ENCODE measurements around the gene LRRTM4. TPM values are rescaled to one million over a fixed set of nuclear protein-coding genes. Genes with fewer than 3 reads are reported as not detected.

Gene LRRTM4
- total and polyA plus RNA-seq, 2 of the 13 experiments (the other 11 are each of a cell fraction or from before 2014, with no cell fraction given): 1.2 TPM

DNA sequence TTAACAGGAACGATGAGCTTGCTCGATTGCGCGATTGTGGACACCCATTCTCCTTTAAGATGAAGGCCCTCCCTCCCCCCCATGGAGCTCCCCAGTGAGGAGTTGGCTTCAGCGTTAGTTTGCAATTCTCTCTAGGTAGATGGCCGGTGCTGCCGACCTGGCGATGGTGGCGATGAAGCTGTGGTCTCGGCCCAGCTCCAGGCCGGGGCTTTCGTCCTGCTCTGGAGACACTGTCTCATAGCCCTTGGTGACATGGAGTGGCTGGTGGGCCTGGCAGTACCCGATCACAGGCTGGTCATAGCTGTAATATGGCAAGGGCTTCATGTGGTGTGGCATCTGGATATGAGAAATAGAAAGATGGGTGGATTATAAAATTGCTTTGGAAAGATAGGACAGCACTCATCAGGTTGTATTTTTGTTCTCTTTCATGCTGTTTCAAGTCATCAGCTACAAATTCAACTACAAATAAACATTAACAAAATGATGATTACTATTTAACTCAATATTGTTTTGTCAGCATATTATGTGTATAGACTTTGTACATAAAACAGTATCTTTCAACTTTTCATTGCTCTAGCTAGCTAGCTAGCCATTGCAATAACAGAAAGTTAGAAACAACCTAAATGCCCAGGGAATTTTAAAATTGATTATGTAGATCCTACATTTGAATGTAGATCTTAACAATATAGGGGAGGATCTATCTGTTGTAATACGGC, 773.4 kb downstream of the LRRTM4 start:
- BruUV-seq (replicated peaks): no TSS peak
- 39% methylated on average over 14 of the region's 14 CpGs for WGBS (ENCODE audit: low lambda C conversion rate)

DNA sequence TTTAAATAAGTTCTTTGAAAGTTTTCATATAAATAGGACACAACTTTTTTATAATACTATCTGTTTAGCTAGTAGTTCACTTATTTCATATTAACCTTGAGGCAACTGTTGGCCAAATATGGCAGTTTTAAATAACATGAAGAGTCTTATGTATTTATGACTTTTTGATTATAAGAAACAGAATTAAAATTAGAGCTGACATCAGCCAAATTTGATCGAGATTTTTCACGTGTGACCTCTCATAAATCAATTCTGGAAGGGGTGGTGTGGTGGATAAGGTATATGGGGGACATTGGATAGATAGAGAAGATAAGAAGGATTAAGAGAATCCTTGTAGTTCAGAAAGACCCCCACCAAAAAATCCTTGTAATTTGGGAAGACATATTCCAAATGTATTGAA, 776.6 kb downstream of the LRRTM4 start:
- CTCF ChIA-PET (ENCODE audit: low intra/inter-chr PET ratio, low total read pairs): no interaction called here
- Histone ChIP-seq H3K79me2 (ENCODE audit: insufficient read depth, low read length) (no peaks in the 10 kb centered on the region), H3K9ac (ENCODE audit: insufficient read depth, low read depth, low read length) (no peak overlapping the region), H3K4me3 (replicated peaks in 1 of 3; ENCODE audit: insufficient read depth in 1 of 3, low read depth in 2 of 3, low read length in 3 of 3) (no peak overlapping the region), H2AFZ (ENCODE audit: low read length) (no peak overlapping the region), H3K27ac (ENCODE audit: extremely low read length, insufficient read depth, low read length) (no peak overlapping the region), H3K27me3 (ENCODE audit: control insufficient read depth in 1 of 2, insufficient read depth in 2 of 2, low read length in 2 of 2) (no peaks in the 10 kb centered on the region), H3K36me3 (replicated peaks in 1 of 2; ENCODE audit: control insufficient read depth in 1 of 2, insufficient read depth in 2 of 2, low read length in 2 of 2) (no peaks in the 10 kb centered on the region), H4K20me1 (ENCODE audit: insufficient read depth, low read length) (no peaks in the 10 kb centered on the region), H3K4me1 (ENCODE audit: insufficient read depth, low read length) (no peaks in the 10 kb centered on the region), H3K4me2 (ENCODE audit: low read depth, low read length) (no peak overlapping the region), H3K9me3 (ENCODE audit: low read length) (no peaks in the 10 kb centered on the region)
- in situ Hi-C loops (cut with HindIII; ENCODE audit: extremely low pct_ligation_motif_present, low pct_unique_long_range_greater_than_20kb) (no loop called here), intact Hi-C loops (cut with micrococcal nuclease; ENCODE audit: unreplicated experiment) (no loop called here)
- ATAC-seq (no peak), FAIRE-seq (no peak), DNase-seq (ENCODE audit: low spot score) (no peak)
- TF ChIP-seq MAFK (conservative IDR thresholded peaks at IDR 0.05 in 1 of 2, IDR thresholded peaks at IDR 0.05 in 1 of 2; ENCODE audit: low read length in 2 of 2) (peak; percentile 66 to 83), ZNF850 (CRISPR knock-in tag; conservative IDR thresholded peaks at IDR 0.05) (no peak), ERF (CRISPR knock-in tag; IDR thresholded peaks at IDR 0.05) (no peak), MAFF (IDR thresholded peaks at IDR 0.05; ENCODE audit: low read depth, low read length) (peak; percentile 61; the same call in 1 of the 2 replicates)
- POLR2A ChIA-PET: no interaction called here
- WGBS (ENCODE audit: low lambda C conversion rate): 2% methylated on average over 2 of the region's 2 CpGs
- no TSS peak for BruUV-seq (replicated peaks)

More for the DNA sequence above, 773.4 kb downstream of the LRRTM4 start:
- Histone ChIP-seq H3K9ac (ENCODE audit: insufficient read depth, low read depth, low read length) (no peak overlapping the region), H3K4me2 (ENCODE audit: low read depth, low read length) (no peak overlapping the region), H3K9me3 (ENCODE audit: low read length) (no peaks in the 10 kb centered on the region), H3K27me3 (ENCODE audit: control insufficient read depth in 1 of 2, insufficient read depth in 2 of 2, low read length in 2 of 2) (no peaks in the 10 kb centered on the region), H3K79me2 (ENCODE audit: insufficient read depth, low read length) (no peaks in the 10 kb centered on the region), H2AFZ (ENCODE audit: low read length) (no peak overlapping the region), H3K36me3 (replicated peaks in 1 of 2; ENCODE audit: control insufficient read depth in 1 of 2, insufficient read depth in 2 of 2, low read length in 2 of 2) (no peaks in the 10 kb centered on the region), H3K4me3 (replicated peaks in 1 of 3; ENCODE audit: insufficient read depth in 1 of 3, low read depth in 2 of 3, low read length in 3 of 3) (no peak overlapping the region), H3K4me1 (ENCODE audit: insufficient read depth, low read length) (no peaks in the 10 kb centered on the region), H4K20me1 (ENCODE audit: insufficient read depth, low read length) (no peaks in the 10 kb centered on the region), H3K27ac (ENCODE audit: extremely low read length, insufficient read depth, low read length) (no peak overlapping the region)
- POLR2A ChIA-PET: no interaction called here
- DNase-seq (ENCODE audit: low spot score) (no peak), ATAC-seq (no peak), FAIRE-seq (no peak)
- CTCF ChIA-PET (ENCODE audit: low intra/inter-chr PET ratio, low total read pairs): no interaction called here
- TF ChIP-seq MAFF (IDR thresholded peaks at IDR 0.05; ENCODE audit: low read depth, low read length) (peak; percentile 93), ZNF335 (CRISPR knock-in tag; IDR thresholded peaks at IDR 0.05) (no peak), ZNF496 (CRISPR knock-in tag; IDR thresholded peaks at IDR 0.05; ENCODE audit: insufficient replicate concordance) (no peak), KAT2B (IDR thresholded peaks at IDR 0.05; ENCODE audit: borderline replicate concordance, low read depth, low read length) (no peak), MAFK (conservative IDR thresholded peaks at IDR 0.05 in 1 of 2, IDR thresholded peaks at IDR 0.05 in 1 of 2; ENCODE audit: low read length in 2 of 2) (peak; percentile 90 to 95)
- in situ Hi-C loops (cut with HindIII; ENCODE audit: extremely low pct_ligation_motif_present, low pct_unique_long_range_greater_than_20kb): no loop called here
- intact Hi-C loops (cut with micrococcal nuclease; ENCODE audit: unreplicated experiment): no loop called here
